Measurements from ENCODE around the gene OTUD4. TPM values are rescaled to one million over a fixed set of nuclear protein-coding genes. Genes with fewer than 3 reads are reported as not detected.

Gene OTUD4
- total and polyA plus RNA-seq, 4 donors, result 5.3 to 27.5 (median 11.6) TPM

DNA sequence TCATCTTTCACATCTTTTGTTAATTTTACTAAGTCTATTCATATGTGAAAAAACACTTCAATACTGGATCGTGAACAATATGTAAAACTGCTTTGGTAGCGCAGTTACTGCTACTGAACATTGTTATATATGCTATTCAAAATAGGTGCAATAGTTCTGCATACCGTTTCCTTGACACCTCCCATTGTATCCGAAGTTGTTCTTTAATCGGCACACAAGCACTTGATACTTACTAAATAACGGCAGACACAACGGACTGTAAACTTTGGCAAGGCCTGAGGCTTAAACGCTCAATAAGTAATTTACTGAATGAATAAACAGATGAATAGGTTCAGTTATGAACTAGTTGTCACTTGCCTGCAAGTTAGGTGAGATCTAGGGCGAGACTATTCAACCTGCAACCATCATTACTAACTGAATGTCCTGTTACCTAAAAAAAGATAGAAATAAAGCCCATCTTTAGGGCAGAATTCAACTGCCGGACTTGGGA, 83.0 kb downstream of the OTUD4 start:
- peak overlapping the region; percentile 76 to 99 (median 82) for H3K4me3 ChIP-seq (ENCODE audit: low read depth in 1 of 3, low read length in 3 of 3)
- peak overlapping the region; percentile 86 to 96 for H3K9ac ChIP-seq (ENCODE audit: low read depth in 1 of 2, low read length in 2 of 2)
- peaks cover 7 to 25% (median 24%) of the 10 kb centered on the region in 4 donors for H3K36me3 ChIP-seq (ENCODE audit: control insufficient read depth in 4 of 4, insufficient read depth in 3 of 4, low read depth in 1 of 4, low read length in 3 of 4)
- peaks cover 7 to 33% (median 25%) of the 10 kb centered on the region in 4 donors for H3K4me1 ChIP-seq (ENCODE audit: control insufficient read depth in 4 of 4, insufficient read depth in 4 of 4, low read length in 3 of 4)
- H3K9me3 ChIP-seq (ENCODE audit: control insufficient read depth in 4 of 4, low read length in 3 of 4), result peaks cover 0 to 8% (median 1%) of the 10 kb centered on the region in 4 donors
- peak overlapping the region; percentile 87 to 93 for H3K27ac ChIP-seq (ENCODE audit: low read depth in 1 of 2, low read length in 2 of 2)
- H3K27me3 ChIP-seq (ENCODE audit: control insufficient read depth in 4 of 4, insufficient read depth in 4 of 4, low read length in 3 of 4), result no peaks in the 10 kb centered on the region
- no peak for DNase-seq (ENCODE audit: low spot score)
- WGBS, result 7% methylated on average over 10 of the region's 10 CpGs
- TF ChIP-seq NR2F2 (IDR thresholded peaks at IDR 0.05) (no peak), HNF4A (conservative IDR thresholded peaks at IDR 0.05) (peak in 1 of 2 donors; percentile 68), RAD21 (IDR thresholded peaks at IDR 0.05) (peak in 1 of 2 donors; percentile 49)

DNA sequence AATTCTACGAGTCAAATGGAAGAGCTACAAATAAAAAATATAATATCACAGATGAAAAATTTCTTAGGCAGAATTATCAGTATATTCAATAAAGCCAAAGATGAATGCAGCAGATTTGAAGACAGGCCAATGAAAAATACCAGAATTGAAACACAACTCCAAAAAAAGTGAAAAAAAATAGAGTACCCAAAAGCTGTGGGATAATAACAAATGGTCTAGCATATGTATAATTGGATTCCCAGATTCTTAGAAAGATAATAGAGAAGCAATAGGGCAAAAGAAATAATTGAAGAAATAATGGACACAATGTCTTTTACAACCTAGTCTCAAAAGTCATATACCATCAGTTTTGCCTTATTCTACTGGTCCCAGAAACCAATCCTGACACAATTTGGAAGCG, 86.8 kb downstream of the OTUD4 start:
- H3K4me1 ChIP-seq (ENCODE audit: control insufficient read depth in 4 of 4, insufficient read depth in 4 of 4, low read length in 3 of 4), result peaks cover 5 to 10% (median 9%) of the 10 kb centered on the region in 4 donors
- H3K36me3 ChIP-seq (ENCODE audit: control insufficient read depth in 4 of 4, insufficient read depth in 3 of 4, low read depth in 1 of 4, low read length in 3 of 4), result peaks cover 8 to 38% (median 34%) of the 10 kb centered on the region in 4 donors
- TF ChIP-seq RXRA (IDR thresholded peaks at IDR 0.05), result no peak
- no peak for TF ChIP-seq FOXA2 (IDR thresholded peaks at IDR 0.05)
- no peak for TF ChIP-seq RAD21 (IDR thresholded peaks at IDR 0.05)
- TF ChIP-seq, protein P1, sequence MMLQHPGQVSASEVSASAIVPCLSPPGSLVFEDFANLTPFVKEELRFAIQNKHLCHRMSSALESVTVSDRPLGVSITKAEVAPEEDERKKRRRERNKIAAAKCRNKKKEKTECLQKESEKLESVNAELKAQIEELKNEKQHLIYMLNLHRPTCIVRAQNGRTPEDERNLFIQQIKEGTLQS (IDR thresholded peaks at IDR 0.05), result no peak
- no peak for TF ChIP-seq GABPA (IDR thresholded peaks at IDR 0.05 in 1 of 2, conservative IDR thresholded peaks at IDR 0.05 in 1 of 2)
- no peak for TF ChIP-seq YY1 (IDR thresholded peaks at IDR 0.05)
- TF ChIP-seq EGR1 (IDR thresholded peaks at IDR 0.05; ENCODE audit: low read depth in 2 of 2), result no peak
- no peak for TF ChIP-seq HNF4G (IDR thresholded peaks at IDR 0.05)
- no peak for TF ChIP-seq HNF4A (conservative IDR thresholded peaks at IDR 0.05)
- TF ChIP-seq TAF1 (conservative IDR thresholded peaks at IDR 0.05), result no peak
- no peak for TF ChIP-seq FOXA1 (IDR thresholded peaks at IDR 0.05)
- no peak overlapping the region for H3K27ac ChIP-seq (ENCODE audit: low read depth in 1 of 2, low read length in 2 of 2)
- no peak overlapping the region for H3K9ac ChIP-seq (ENCODE audit: low read depth in 1 of 2, low read length in 2 of 2)
- H3K27me3 ChIP-seq (ENCODE audit: control insufficient read depth in 4 of 4, insufficient read depth in 4 of 4, low read length in 3 of 4), result no peaks in the 10 kb centered on the region
- H3K9me3 ChIP-seq (ENCODE audit: control insufficient read depth in 4 of 4, low read length in 3 of 4), result peaks cover 0 to 8% (median 1%) of the 10 kb centered on the region in 4 donors
- 99% methylated on average over 2 of the region's 2 CpGs for WGBS
- DNase-seq (ENCODE audit: low spot score), result no peak
- H3K4me3 ChIP-seq (ENCODE audit: low read depth in 1 of 3, low read length in 3 of 3), result no peak overlapping the region

DNA sequence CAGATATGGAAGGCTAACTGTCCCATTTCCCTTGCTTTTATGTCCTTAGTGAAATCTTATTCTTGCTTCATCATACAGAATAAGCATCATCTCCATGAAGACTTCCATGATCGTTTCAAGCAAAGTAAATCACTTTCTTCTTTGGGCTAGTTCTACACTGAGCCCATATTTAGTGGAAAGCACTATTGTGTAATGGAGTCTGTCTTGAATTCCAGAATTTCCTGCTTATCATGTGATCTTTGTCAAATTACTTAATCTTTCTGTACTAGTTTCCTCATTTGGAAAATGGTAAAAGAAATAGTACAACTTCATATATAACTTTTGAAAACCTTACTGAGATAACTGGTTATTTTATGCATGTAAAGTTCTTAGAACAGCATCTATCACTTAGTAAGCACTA, 90.0 kb downstream of the OTUD4 start:
- no peaks in the 10 kb centered on the region for H3K27me3 ChIP-seq (ENCODE audit: control insufficient read depth in 4 of 4, insufficient read depth in 4 of 4, low read length in 3 of 4)
- TF ChIP-seq, protein P2, sequence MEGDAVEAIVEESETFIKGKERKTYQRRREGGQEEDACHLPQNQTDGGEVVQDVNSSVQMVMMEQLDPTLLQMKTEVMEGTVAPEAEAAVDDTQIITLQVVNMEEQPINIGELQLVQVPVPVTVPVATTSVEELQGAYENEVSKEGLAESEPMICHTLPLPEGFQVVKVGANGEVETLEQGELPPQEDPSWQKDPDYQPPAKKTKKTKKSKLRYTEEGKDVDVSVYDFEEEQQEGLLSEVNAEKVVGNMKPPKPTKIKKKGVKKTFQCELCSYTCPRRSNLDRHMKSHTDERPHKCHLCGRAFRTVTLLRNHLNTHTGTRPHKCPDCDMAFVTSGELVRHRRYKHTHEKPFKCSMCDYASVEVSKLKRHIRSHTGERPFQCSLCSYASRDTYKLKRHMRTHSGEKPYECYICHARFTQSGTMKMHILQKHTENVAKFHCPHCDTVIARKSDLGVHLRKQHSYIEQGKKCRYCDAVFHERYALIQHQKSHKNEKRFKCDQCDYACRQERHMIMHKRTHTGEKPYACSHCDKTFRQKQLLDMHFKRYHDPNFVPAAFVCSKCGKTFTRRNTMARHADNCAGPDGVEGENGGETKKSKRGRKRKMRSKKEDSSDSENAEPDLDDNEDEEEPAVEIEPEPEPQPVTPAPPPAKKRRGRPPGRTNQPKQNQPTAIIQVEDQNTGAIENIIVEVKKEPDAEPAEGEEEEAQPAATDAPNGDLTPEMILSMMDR (IDR thresholded peaks at IDR 0.05; ENCODE audit: low read depth, low read length, missing input control), result no peak
- no peak for TF ChIP-seq NR2F2 (IDR thresholded peaks at IDR 0.05)
- no peak for TF ChIP-seq RXRA (IDR thresholded peaks at IDR 0.05)
- TF ChIP-seq, protein P3, sequence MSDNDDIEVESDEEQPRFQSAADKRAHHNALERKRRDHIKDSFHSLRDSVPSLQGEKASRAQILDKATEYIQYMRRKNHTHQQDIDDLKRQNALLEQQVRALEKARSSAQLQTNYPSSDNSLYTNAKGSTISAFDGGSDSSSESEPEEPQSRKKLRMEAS (IDR thresholded peaks at IDR 0.05), result no peak
- no peak for TF ChIP-seq HNF4G (IDR thresholded peaks at IDR 0.05)
- TF ChIP-seq, protein P4, sequence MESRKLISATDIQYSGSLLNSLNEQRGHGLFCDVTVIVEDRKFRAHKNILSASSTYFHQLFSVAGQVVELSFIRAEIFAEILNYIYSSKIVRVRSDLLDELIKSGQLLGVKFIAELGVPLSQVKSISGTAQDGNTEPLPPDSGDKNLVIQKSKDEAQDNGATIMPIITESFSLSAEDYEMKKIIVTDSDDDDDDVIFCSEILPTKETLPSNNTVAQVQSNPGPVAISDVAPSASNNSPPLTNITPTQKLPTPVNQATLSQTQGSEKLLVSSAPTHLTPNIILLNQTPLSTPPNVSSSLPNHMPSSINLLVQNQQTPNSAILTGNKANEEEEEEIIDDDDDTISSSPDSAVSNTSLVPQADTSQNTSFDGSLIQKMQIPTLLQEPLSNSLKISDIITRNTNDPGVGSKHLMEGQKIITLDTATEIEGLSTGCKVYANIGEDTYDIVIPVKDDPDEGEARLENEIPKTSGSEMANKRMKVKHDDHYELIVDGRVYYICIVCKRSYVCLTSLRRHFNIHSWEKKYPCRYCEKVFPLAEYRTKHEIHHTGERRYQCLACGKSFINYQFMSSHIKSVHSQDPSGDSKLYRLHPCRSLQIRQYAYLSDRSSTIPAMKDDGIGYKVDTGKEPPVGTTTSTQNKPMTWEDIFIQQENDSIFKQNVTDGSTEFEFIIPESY (IDR thresholded peaks at IDR 0.05), result no peak
- TF ChIP-seq GABPA (IDR thresholded peaks at IDR 0.05 in 1 of 2, conservative IDR thresholded peaks at IDR 0.05 in 1 of 2), result no peak
- no peak for TF ChIP-seq JUND (IDR thresholded peaks at IDR 0.05)
- no peak for TF ChIP-seq FOXA2 (IDR thresholded peaks at IDR 0.05)
- TF ChIP-seq RAD21 (IDR thresholded peaks at IDR 0.05), result no peak
- no peak for TF ChIP-seq FOXA1 (IDR thresholded peaks at IDR 0.05)
- no peak for TF ChIP-seq SP1 (IDR thresholded peaks at IDR 0.05)
- TF ChIP-seq, protein P1 (IDR thresholded peaks at IDR 0.05), result no peak
- TF ChIP-seq HNF4A (conservative IDR thresholded peaks at IDR 0.05), result no peak
- no peak for TF ChIP-seq TAF1 (conservative IDR thresholded peaks at IDR 0.05)
- TF ChIP-seq EGR1 (IDR thresholded peaks at IDR 0.05; ENCODE audit: low read depth in 2 of 2), result no peak
- no peak for TF ChIP-seq YY1 (IDR thresholded peaks at IDR 0.05)
- no peak overlapping the region for H3K9ac ChIP-seq (ENCODE audit: low read depth in 1 of 2, low read length in 2 of 2)
- H3K4me3 ChIP-seq (ENCODE audit: low read depth in 1 of 3, low read length in 3 of 3), result no peak overlapping the region
- H3K9me3 ChIP-seq (ENCODE audit: control insufficient read depth in 4 of 4, low read length in 3 of 4), result peaks cover 0 to 8% (median 1%) of the 10 kb centered on the region in 4 donors
- H3K4me1 ChIP-seq (ENCODE audit: control insufficient read depth in 4 of 4, insufficient read depth in 4 of 4, low read length in 3 of 4), result peaks cover 0 to 1% (median 0%) of the 10 kb centered on the region in 4 donors
- peaks cover 8 to 40% (median 35%) of the 10 kb centered on the region in 4 donors for H3K36me3 ChIP-seq (ENCODE audit: control insufficient read depth in 4 of 4, insufficient read depth in 3 of 4, low read depth in 1 of 4, low read length in 3 of 4)
- H3K27ac ChIP-seq (ENCODE audit: low read depth in 1 of 2, low read length in 2 of 2), result no peak overlapping the region
- 91% methylated on average over 1 of the region's 1 CpG for WGBS
- DNase-seq (ENCODE audit: low spot score), result no peak
